Measurements from ENCODE around the gene PYDC1.
"Not testable (repeated sequence)": the region's sequence is repeated elsewhere in the genome, so short reads cannot be mapped to it uniquely, and the experiment has no call there.

PYDC1 gene

GRCh38 chr16:31195861-31196260 is 21.1 kb downstream of the PYDC1 start:
- not testable (repeated sequence) for DNase-seq

- no peak for DNase-seq
Observed at GRCh38 chr16:31194898-31195297, 22.0 kb downstream of the PYDC1 start.

GRCh38 chr16:31193874-31194273 is 23.1 kb downstream of the PYDC1 start:
- DNase-seq = no peak

GRCh38 chr16:31192856-31193642 is 23.9 kb downstream of the PYDC1 start:
- no peak for DNase-seq

- no peak for DNase-seq
Observed at GRCh38 chr16:31191697-31192428, 25.1 kb downstream of the PYDC1 start.

- DNase-seq = no peak
Observed at GRCh38 chr16:31190818-31191444, 26.0 kb downstream of the PYDC1 start.

- DNase-seq = no peak
Observed at GRCh38 chr16:31190061-31190460, 26.9 kb downstream of the PYDC1 start.

GRCh38 chr16:31189412-31189778 is 27.5 kb downstream of the PYDC1 start:
- no peak for DNase-seq

GRCh38 chr16:31188450-31189411 is 28.2 kb downstream of the PYDC1 start:
- DNase-seq = no peak

- no peak for DNase-seq
Observed at GRCh38 chr16:31187808-31188189, 29.1 kb downstream of the PYDC1 start.

GRCh38 chr16:31186930-31187807 is 29.8 kb downstream of the PYDC1 start:
- no peak for DNase-seq

- no peak for DNase-seq
Observed at GRCh38 chr16:31186176-31186575, 30.8 kb downstream of the PYDC1 start.

- no peak for DNase-seq
Observed at GRCh38 chr16:31185339-31185738, 31.6 kb downstream of the PYDC1 start.

GRCh38 chr16:31184888-31185287 is 32.0 kb downstream of the PYDC1 start:
- DNase-seq = no peak

- no peak for DNase-seq
Observed at GRCh38 chr16:31183432-31184428, 33.2 kb downstream of the PYDC1 start.

GRCh38 chr16:31182391-31182790 is 34.5 kb downstream of the PYDC1 start:
- DNase-seq = no peak

- no peak for DNase-seq
Observed at GRCh38 chr16:31181102-31181830, 35.7 kb downstream of the PYDC1 start.

GRCh38 chr16:31179747-31180459 is 37.0 kb downstream of the PYDC1 start, which contains the start of gene FUS:
Gene FUS, plus strand, starts transcription at chr16:31180139. Its CDS starts 76 bp downstream, at chr16:31180215.
- peak; percentile 71 to 77 for DNase-seq

- DNase-seq = no peak
Observed at GRCh38 chr16:31179219-31179746, 37.7 kb downstream of the PYDC1 start.

Measured in NCI-H187 (cell line).